K562 (cell line): ENCODE results near the gene SGMS1. TPM values are rescaled to one million over a fixed set of nuclear protein-coding genes. Genes with fewer than 3 reads are reported as not detected.

ENCODE experiments used
- CCNT2 ChIP-seq: IDR thresholded peaks from 2 replicates; pipeline ENCODE4 v1.6.1; 2011; ENCODE audit warnings: borderline replicate concordance, low read depth, mild to moderate bottlenecking, moderate library complexity, mixed read lengths, low read length; ENCODE audit not compliant: insufficient read length; ENCODE audit errors: extremely low read depth
- CREB1 ChIP-seq, 2 experiments: sonication (generic) in 1 of 2; formaldehyde crosslinking in 1 of 2; IDR thresholded peaks; 2 replicates each; pipeline versions ENCODE4 v1.6.1 to v1.8.0; 2012 to 2022; ENCODE audit warnings: inconsistent platforms in 1 of 2, mild to moderate bottlenecking in 1 of 2, missing genetic modification reagents in 1 of 2, moderate library complexity in 1 of 2
- CXXC5 ChIP-seq: fragments of 250-450 bp; sonication (Bioruptor Pico); IDR thresholded peaks from 2 replicates; pipeline ENCODE4 v1.8.0; 2022; ENCODE audit warnings: inconsistent platforms, mild to moderate bottlenecking, moderate library complexity
- ERF ChIP-seq: fragments of 450-650 bp; formaldehyde crosslinking; IDR thresholded peaks from 2 replicates; pipeline ENCODE4 v1.4.0; 2020; ENCODE audit warnings: mild to moderate bottlenecking, mixed read lengths
- FOXA1 ChIP-seq: fragments of 450-650 bp; IDR thresholded peaks from 2 replicates; pipeline ENCODE4 v1.6.1; 2016; ENCODE audit warnings: mild to moderate bottlenecking, borderline replicate concordance
- FOXJ2 ChIP-seq: fragments of 200-800 bp; sonication (Bioruptor generic); IDR thresholded peaks from 2 replicates; pipeline ENCODE4 v1.6.1; 2016; ENCODE audit warnings: missing genetic modification characterization, missing compliant biosample characterization
- GMEB1 ChIP-seq: fragments of 250-450 bp; sonication (Bioruptor Pico); IDR thresholded peaks from 2 replicates; pipeline ENCODE4 v1.4.0; 2020; ENCODE audit warnings: mild to moderate bottlenecking
- NONO ChIP-seq, 2 experiments: fragments of 200-400 bp in 1 of 2; fragments of 450-650 bp in 1 of 2; formaldehyde crosslinking in 1 of 2; IDR thresholded peaks; 2 replicates each; pipeline ENCODE4 v1.6.1; 2017; ENCODE audit warnings: low read depth in 2 of 2, mild to moderate bottlenecking in 2 of 2, moderate library complexity in 2 of 2, low read length in 1 of 2
- THRB ChIP-seq: fragments of 450-650 bp; formaldehyde crosslinking; conservative IDR thresholded peaks from 2 replicates; pipeline ENCODE4 v1.4.0; 2022; ENCODE audit warnings: mild to moderate bottlenecking, missing genetic modification characterization
- ZNF23 ChIP-seq: fragments of 250-450 bp; sonication (Bioruptor Pico); IDR thresholded peaks from 2 replicates; pipeline ENCODE4 v1.4.0; 2020; ENCODE audit warnings: mild to moderate bottlenecking
- ZNF431 ChIP-seq: sonication (generic); formaldehyde crosslinking; IDR thresholded peaks from 2 replicates; pipeline ENCODE4 v1.8.0; 2022; ENCODE audit warnings: mild to moderate bottlenecking, missing genetic modification reagents
- polyA plus RNA-seq, 8 experiments: library from polyadenylated mRNA; depleted of rRNA in 4 of 8; stranded (reverse) in 5 of 8; unstranded in 3 of 8; fragments of >200 nt; fragmentation: Nextera tagmentation in 2 of 8; fragmentation: Illumina TruSeq in 1 of 8; extraction: Ambion mirVana in 2 of 8; extraction: Trizol in 1 of 8; gene quantifications; 2 replicates each; pipeline versions ENCODE4 v1.2.1 to v1.2.3, GENCODE V29; 2011 to 2014; ENCODE audit warnings: inconsistent platforms in 1 of 8, missing spikeins in 1 of 8
- total RNA-seq, 7 experiments: library from RNA; depleted of rRNA in 6 of 7; stranded (reverse); fragments of >200 nt in 6 of 7; fragmentation: Illumina TruSeq in 2 of 7; extraction: Trizol in 2 of 7; gene quantifications; 2 replicates each; pipeline versions ENCODE4 v1.2.1 to v1.2.3, GENCODE V29; 2011 to 2021; ENCODE audit warnings: low replicate concordance in 1 of 7
- TF ChIP-seq, protein P1 (sequence below), 3 experiments: fragments of 200-800 bp in 1 of 3; sonication (Bioruptor generic) in 1 of 3; sonication (generic) in 1 of 3; formaldehyde crosslinking in 1 of 3; IDR thresholded peaks; 2 replicates each; pipeline versions ENCODE4 v1.6.1 to v1.8.0; 2016 to 2022; ENCODE audit warnings: mild to moderate bottlenecking in 2 of 3, missing compliant biosample characterization in 2 of 3, missing genetic modification characterization in 2 of 3, missing genetic modification reagents in 1 of 3

Gene SGMS1
- total and polyA plus RNA-seq, 9 of the 15 experiments (the other 6 are each of a cell fraction or from before 2014, with no cell fraction given), result 22.6 to 232 (median 82.2) TPM

GRCh38 chr10:50331486-50331885 lies 292.3 kb downstream of the SGMS1 start (continued):
- TF ChIP-seq, protein P1, sequence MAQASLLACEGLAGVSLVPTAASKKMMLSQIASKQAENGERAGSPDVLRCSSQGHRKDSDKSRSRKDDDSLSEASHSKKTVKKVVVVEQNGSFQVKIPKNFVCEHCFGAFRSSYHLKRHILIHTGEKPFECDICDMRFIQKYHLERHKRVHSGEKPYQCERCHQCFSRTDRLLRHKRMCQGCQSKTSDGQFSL (CRISPR knock-in tag; IDR thresholded peaks at IDR 0.05), result no peak
- TF ChIP-seq, protein P1 (tag; IDR thresholded peaks at IDR 0.05), result peak in 1 of 2 experiments; percentile 15; a peak in 1 of 4 replicates
- TF ChIP-seq ZNF431, result 0 out of 2 replicates have a peak, but pooled peaks have one; percentile 38
- TF ChIP-seq THRB (CRISPR knock-in tag), result peak; percentile 88
- no peak for TF ChIP-seq NONO (IDR thresholded peaks at IDR 0.05; ENCODE audit: low read depth in 2 of 2, low read length in 1 of 2)
- TF ChIP-seq CREB1 (IDR thresholded peaks at IDR 0.05), result no peak
- TF ChIP-seq CREB1 (CRISPR knock-in tag; IDR thresholded peaks at IDR 0.05), result no peak
- TF ChIP-seq FOXJ2, result 0 out of 2 replicates have a peak, but pooled peaks have one; percentile 9
- TF ChIP-seq FOXA1, result no peak
- TF ChIP-seq ZNF23, result peak; percentile 66; the same call in 1 of the 2 replicates
- 0 out of 2 replicates have a peak, but pooled peaks have one; percentile 21 for TF ChIP-seq ERF (CRISPR knock-in tag)
- no peak for TF ChIP-seq CCNT2
- TF ChIP-seq GMEB1 (CRISPR knock-in tag), result 0 out of 2 replicates have a peak, but pooled peaks have one; percentile 26
- TF ChIP-seq CXXC5 (CRISPR knock-in tag), result peak; percentile 48
